SK-N-SH treated with all-trans-retinoic acid at 6 μM for 48 hours (cell line): ENCODE results near the gene KSR2.

ENCODE experiments used
- ARNTL ChIP-seq: fragments of 450-650 bp; formaldehyde crosslinking; IDR thresholded peaks from 2 replicates; pipeline ENCODE4 v1.5.0; 2020; ENCODE audit warnings: low read depth, mild to moderate bottlenecking, moderate library complexity, borderline replicate concordance
- ESRRG ChIP-seq: fragments of 250-450 bp; sonication (Bioruptor Pico); IDR thresholded peaks from 2 replicates; pipeline ENCODE4 v1.6.1; 2021; ENCODE audit warnings: mild to moderate bottlenecking
- SNAI2 ChIP-seq: fragments of 250-450 bp; sonication (Bioruptor Pico); IDR thresholded peaks from 2 replicates; pipeline ENCODE4 v1.5.0; 2020; ENCODE audit warnings: mild to moderate bottlenecking, moderate library complexity
- TCF4 ChIP-seq: fragments of 250-450 bp; sonication (Bioruptor Pico); IDR thresholded peaks from 2 replicates; pipeline ENCODE4 v1.8.0; 2021; ENCODE audit warnings: mild to moderate bottlenecking, moderate library complexity, borderline replicate concordance
- ZFP3 ChIP-seq: fragments of 250-450 bp; sonication (Bioruptor Pico); IDR thresholded peaks from 2 replicates; pipeline ENCODE4 v1.5.0; 2020; ENCODE audit warnings: mild to moderate bottlenecking, moderate library complexity
- ZFP30 ChIP-seq: fragments of 450-650 bp; formaldehyde crosslinking; IDR thresholded peaks from 2 replicates; pipeline ENCODE4 v1.5.0; 2022; ENCODE audit warnings: mild to moderate bottlenecking, moderate library complexity

- TF ChIP-seq TCF4 (CRISPR knock-in tag) (no peak), ARNTL (CRISPR knock-in tag) (no peak), SNAI2 (CRISPR knock-in tag) (no peak), ZFP30 (CRISPR knock-in tag) (no peak), ESRRG (CRISPR knock-in tag) (no peak), ZFP3 (CRISPR knock-in tag) (no peak)
Observed at GRCh38 chr12:117762143-117762542, 206.6 kb downstream of the KSR2 start.
